ENCODE data around the gene ZNF398. TPM values are rescaled to one million over a fixed set of nuclear protein-coding genes. Genes with fewer than 3 reads are reported as not detected.

Gene ZNF398
- total and polyA plus RNA-seq, 9 of the 15 experiments (the other 6 are each of a cell fraction or from before 2014, with no cell fraction given) = 4.0 to 18.6 (median 10.4) TPM

DNA sequence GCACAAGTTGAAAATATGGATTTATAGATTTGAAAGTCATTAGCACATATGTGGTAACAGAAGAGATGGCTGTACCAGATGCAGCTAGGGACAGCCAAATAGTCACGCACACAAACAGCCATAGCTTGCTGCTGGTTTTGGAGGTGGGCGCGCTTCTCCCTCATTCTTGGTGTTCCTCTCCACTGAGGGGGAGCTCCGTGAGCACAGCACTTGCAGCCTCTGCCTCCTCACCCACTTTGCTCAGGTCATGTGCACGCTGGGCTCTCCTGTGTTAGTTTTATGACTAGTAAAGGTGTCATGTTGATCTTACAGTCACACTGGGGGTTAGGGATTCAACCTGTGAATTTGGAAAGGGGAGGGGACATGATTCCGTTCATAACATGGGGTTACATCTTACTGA lies 48.2 kb upstream of the ZNF398 start (continued):
- TF ChIP-seq, protein P1, sequence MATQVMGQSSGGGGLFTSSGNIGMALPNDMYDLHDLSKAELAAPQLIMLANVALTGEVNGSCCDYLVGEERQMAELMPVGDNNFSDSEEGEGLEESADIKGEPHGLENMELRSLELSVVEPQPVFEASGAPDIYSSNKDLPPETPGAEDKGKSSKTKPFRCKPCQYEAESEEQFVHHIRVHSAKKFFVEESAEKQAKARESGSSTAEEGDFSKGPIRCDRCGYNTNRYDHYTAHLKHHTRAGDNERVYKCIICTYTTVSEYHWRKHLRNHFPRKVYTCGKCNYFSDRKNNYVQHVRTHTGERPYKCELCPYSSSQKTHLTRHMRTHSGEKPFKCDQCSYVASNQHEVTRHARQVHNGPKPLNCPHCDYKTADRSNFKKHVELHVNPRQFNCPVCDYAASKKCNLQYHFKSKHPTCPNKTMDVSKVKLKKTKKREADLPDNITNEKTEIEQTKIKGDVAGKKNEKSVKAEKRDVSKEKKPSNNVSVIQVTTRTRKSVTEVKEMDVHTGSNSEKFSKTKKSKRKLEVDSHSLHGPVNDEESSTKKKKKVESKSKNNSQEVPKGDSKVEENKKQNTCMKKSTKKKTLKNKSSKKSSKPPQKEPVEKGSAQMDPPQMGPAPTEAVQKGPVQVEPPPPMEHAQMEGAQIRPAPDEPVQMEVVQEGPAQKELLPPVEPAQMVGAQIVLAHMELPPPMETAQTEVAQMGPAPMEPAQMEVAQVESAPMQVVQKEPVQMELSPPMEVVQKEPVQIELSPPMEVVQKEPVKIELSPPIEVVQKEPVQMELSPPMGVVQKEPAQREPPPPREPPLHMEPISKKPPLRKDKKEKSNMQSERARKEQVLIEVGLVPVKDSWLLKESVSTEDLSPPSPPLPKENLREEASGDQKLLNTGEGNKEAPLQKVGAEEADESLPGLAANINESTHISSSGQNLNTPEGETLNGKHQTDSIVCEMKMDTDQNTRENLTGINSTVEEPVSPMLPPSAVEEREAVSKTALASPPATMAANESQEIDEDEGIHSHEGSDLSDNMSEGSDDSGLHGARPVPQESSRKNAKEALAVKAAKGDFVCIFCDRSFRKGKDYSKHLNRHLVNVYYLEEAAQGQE (IDR thresholded peaks at IDR 0.05; ENCODE audit: borderline replicate concordance) = no peak
- TF ChIP-seq, protein P1 (CRISPR knock-in tag; IDR thresholded peaks at IDR 0.05; ENCODE audit: low read depth) = no peak
- no peak for TF ChIP-seq CHD2 (IDR thresholded peaks at IDR 0.05; ENCODE audit: low read depth, low read length)

Measured in K562 (cell line).